ENCODE measurements around the gene CCNG1.

The CCNG1 gene

DNA sequence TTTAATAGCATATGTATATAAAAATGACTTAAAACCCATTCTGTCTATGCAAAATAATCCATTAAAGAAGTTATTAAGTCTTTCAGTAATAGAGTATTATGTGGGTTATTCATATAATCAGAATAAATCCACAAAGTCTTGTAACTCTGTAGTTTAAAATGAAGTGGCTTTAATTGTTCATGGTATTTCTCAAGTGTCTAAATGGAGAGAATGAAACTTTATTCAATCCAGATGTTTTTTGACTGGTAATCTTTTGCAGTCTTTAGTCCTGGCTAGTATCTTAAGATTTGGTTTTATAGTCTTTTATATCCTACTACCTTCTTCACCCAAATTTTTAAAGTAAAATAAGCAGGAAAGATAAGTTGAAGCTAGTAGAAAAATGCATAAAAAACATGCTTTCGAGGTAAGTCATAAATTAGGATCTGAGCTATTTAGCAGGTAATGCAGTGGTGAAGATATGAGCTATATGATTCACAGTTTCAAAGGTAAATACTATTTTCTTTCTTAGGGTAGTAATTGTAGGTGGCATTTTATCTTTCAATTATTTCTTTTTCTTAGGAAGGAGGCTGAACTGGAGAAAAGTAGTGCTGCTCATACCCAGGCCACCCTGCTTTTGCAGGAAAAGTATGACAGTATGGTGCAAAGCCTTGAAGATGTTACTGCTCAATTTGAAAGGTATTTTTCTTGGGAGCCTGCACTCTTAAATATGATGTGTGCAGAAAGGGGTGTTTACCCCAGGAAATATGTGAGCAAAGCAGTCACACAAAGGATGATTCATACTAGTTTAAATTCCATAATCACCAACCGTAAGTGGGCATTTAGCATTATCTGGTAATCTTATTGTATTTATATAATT lies 41.0 kb downstream of the CCNG1 start:
- in situ Hi-C loops (cut with MboI; ENCODE audit: low sequenced_read_pairs, unreplicated experiment) = no loop called here
- no peak for DNase-seq (ENCODE audit: low spot score)
- TF ChIP-seq, protein P1, sequence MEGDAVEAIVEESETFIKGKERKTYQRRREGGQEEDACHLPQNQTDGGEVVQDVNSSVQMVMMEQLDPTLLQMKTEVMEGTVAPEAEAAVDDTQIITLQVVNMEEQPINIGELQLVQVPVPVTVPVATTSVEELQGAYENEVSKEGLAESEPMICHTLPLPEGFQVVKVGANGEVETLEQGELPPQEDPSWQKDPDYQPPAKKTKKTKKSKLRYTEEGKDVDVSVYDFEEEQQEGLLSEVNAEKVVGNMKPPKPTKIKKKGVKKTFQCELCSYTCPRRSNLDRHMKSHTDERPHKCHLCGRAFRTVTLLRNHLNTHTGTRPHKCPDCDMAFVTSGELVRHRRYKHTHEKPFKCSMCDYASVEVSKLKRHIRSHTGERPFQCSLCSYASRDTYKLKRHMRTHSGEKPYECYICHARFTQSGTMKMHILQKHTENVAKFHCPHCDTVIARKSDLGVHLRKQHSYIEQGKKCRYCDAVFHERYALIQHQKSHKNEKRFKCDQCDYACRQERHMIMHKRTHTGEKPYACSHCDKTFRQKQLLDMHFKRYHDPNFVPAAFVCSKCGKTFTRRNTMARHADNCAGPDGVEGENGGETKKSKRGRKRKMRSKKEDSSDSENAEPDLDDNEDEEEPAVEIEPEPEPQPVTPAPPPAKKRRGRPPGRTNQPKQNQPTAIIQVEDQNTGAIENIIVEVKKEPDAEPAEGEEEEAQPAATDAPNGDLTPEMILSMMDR (IDR thresholded peaks at IDR 0.05; ENCODE audit: borderline replicate concordance, control extremely low read depth, extremely low read depth, insufficient read depth, missing control alignments) = no peak

DNA sequence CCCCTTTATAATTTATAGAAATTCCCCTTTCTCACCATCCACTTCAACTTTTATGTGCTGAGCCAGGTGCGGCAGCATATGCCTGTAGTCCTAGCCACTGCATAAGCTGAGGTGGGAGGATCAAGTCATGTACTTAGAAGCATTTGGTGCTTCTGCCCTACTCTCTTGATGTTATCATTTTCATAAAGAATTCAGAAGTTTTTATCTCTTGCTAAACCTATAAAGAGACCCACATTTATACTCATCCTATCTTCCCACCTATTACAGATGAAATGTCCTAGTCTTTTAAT lies 41.5 kb downstream of the CCNG1 start:
- in situ Hi-C loops (cut with MboI; ENCODE audit: low sequenced_read_pairs, unreplicated experiment) = no loop called here
- no peak for DNase-seq (ENCODE audit: low spot score)
- TF ChIP-seq, protein P1 (IDR thresholded peaks at IDR 0.05; ENCODE audit: borderline replicate concordance, control extremely low read depth, extremely low read depth, insufficient read depth, missing control alignments) = no peak

DNA sequence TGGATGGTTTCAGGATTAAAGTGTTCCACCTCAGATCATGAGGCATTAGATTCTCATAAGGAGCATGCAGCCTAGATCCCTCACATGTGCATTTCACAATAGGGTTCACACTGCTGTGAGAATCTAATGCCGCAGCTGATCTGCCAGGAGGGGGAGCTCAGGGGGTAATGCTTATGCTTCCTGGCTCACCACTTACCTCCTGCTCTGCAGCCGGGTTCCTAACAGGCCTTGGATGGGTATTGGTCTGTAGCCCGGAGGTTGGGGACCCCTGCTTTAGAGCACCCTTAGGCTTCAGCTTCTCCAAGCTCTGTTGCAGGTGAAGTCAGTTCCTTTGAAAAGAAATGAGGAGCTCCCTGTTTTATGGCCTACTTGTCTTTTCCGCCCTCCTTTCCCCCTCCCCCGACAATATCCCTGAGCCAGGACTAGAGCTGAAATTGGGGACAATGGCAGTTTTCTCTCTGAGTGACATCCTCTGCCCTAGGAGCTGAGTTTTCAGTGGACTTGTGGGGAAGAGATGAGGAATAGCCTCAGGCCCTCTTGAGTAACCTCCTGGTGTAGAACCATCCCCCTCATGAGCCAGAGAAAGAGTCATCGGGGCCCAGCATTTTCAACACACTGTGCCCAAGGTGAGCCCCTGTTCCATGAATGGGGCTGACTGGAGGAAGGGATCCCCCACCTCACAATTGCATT lies 51.8 kb downstream of the CCNG1 start:
- no peak for DNase-seq (ENCODE audit: low spot score)
- TF ChIP-seq, protein P1 (IDR thresholded peaks at IDR 0.05; ENCODE audit: borderline replicate concordance, control extremely low read depth, extremely low read depth, insufficient read depth, missing control alignments) = no peak
- in situ Hi-C loops (cut with MboI; ENCODE audit: low sequenced_read_pairs, unreplicated experiment) = no loop called here

DNA sequence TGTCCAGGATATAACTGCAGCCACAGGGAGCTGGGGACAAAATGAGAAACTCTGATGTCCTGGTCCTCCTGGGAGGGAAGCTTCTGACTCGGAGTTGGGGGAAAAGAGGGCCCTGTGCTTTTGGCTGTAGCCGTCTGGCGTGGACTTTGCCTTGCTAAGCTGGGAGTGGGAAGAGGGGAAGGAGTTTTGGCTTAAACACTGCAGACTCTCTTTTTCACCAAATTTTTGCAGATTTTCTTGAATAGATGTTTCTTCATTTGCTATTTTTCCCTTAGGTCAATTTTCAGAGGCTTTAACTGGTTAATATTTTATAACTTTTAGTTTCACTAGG lies 52.3 kb downstream of the CCNG1 start:
- in situ Hi-C loops (cut with MboI; ENCODE audit: low sequenced_read_pairs, unreplicated experiment) = no loop called here
- TF ChIP-seq, protein P1 (IDR thresholded peaks at IDR 0.05; ENCODE audit: borderline replicate concordance, control extremely low read depth, extremely low read depth, insufficient read depth, missing control alignments) = no peak
- no peak for DNase-seq (ENCODE audit: low spot score)

All from GM13976 (cell line).